ENCODE results near the gene TARBP1.

GRCh38 chr1:234368320-234369032 is 110.5 kb downstream of the TARBP1 start:
- TF ChIP-seq CTCF (IDR thresholded peaks at IDR 0.05) (no peak), POLR2A (IDR thresholded peaks at IDR 0.05) (no peak)

Data from adrenal gland (tissue), 5 donors.